A549 (cell line): Measurements from ENCODE around the gene DCTD. TPM values are rescaled to one million over a fixed set of nuclear protein-coding genes. Genes with fewer than 3 reads are reported as not detected.

Source experiments
- ATAC-seq, 2 experiments: fragments of 200-7000 bp in 1 of 2; fragments of >200 bp in 1 of 2; cut with Nextera tagmentation in 1 of 2; cut with Tn5 transposase in 1 of 2; 3 replicates each; pipeline versions ENCODE4 v1.8.0 to v1.9.1; 2018 to 2020; ENCODE audit warnings: mild to moderate bottlenecking in 1 of 2, moderate library complexity in 1 of 2
- CTCF ChIA-PET: fragments of 300-600 bp; sonication (Branson Sonifier 250); formaldehyde crosslinking; extraction: SDS; loops from one replicate; lab custom pipeline; 2021; ENCODE audit warnings: antibody characterized with exemption, inconsistent platforms; lab: Yijun Ruan, JAX
- POLR2A ChIA-PET: fragments of 350-600 bp; formaldehyde crosslinking; extraction: SDS; loops from one replicate; lab custom pipeline; 2021; ENCODE audit warnings: antibody characterized with exemption, inconsistent platforms; lab: Yijun Ruan, JAX
- DNase-seq, 2 experiments: peaks; one replicate each; pipeline versions ENCODE4 v3.0.0 to v3.0.0-alpha.2; 2011 to 2016; ENCODE audit warnings: low read depth in 1 of 2, low spot score in 1 of 2
- FAIRE-seq: peaks from 2 replicates; lab custom pipeline; 2011; peaks lifted over from hg19 to GRCh38; lab: Jason Lieb, UNC
- H3K27ac ChIP-seq, 2 experiments: fragments of >200 bp; sonication (Bioruptor Twin); formaldehyde crosslinking; 3 replicates each; pipeline ENCODE4 v1.5.1; 2016 to 2017
- H3K4me1 ChIP-seq: fragments of >200 bp; sonication (Bioruptor Twin); formaldehyde crosslinking; 3 replicates; pipeline ENCODE4 v1.6.1; 2016
- H3K4me2 ChIP-seq: fragments of >200 bp; sonication (Bioruptor Twin); formaldehyde crosslinking; 3 replicates; pipeline ENCODE4 v1.6.1; 2016
- H3K4me3 ChIP-seq: fragments of >200 bp; sonication (Bioruptor Twin); formaldehyde crosslinking; 3 replicates; pipeline ENCODE4 v1.5.1; 2016
- H3K9me3 ChIP-seq: fragments of >200 bp; sonication (Bioruptor Twin); formaldehyde crosslinking; 3 replicates; pipeline ENCODE4 v1.6.1; 2016
- BCL3 ChIP-seq: fragments of >200 bp; sonication (Bioruptor Twin); formaldehyde crosslinking; IDR thresholded peaks from 3 replicates; pipeline ENCODE4 v1.6.1; 2016
- CBX8 ChIP-seq: fragments of 200-600 bp; sonication (generic); IDR thresholded peaks from 2 replicates; pipeline ENCODE4 v1.6.1; 2016
- CEBPB ChIP-seq, 2 experiments: fragments of >200 bp in 1 of 2; sonication (Bioruptor Twin) in 1 of 2; formaldehyde crosslinking in 1 of 2; IDR thresholded peaks; 2 replicates each; pipeline ENCODE4 v1.6.1; 2012 to 2016
- CTCF ChIP-seq: fragments of >200 bp; sonication (Bioruptor Twin); formaldehyde crosslinking; IDR thresholded peaks from 3 replicates; pipeline ENCODE4 v1.5.1; 2016
- EHF ChIP-seq: fragments of 250-450 bp; sonication (Bioruptor Pico); IDR thresholded peaks from 2 replicates; pipeline ENCODE4 v1.5.0; 2020; ENCODE audit warnings: mild to moderate bottlenecking
- ELK1 ChIP-seq: fragments of 150-350 bp; IDR thresholded peaks from 2 replicates; pipeline ENCODE4 v1.6.1; 2014; ENCODE audit warnings: low read depth, mild to moderate bottlenecking, low read length
- FOSB ChIP-seq: fragments of 250-450 bp; sonication (Bioruptor Pico); IDR thresholded peaks from 2 replicates; pipeline ENCODE4 v1.5.0; 2020; ENCODE audit warnings: mild to moderate bottlenecking, moderate library complexity
- HDAC2 ChIP-seq: fragments of 200-600 bp; sonication (generic); IDR thresholded peaks from 2 replicates; pipeline ENCODE4 v1.6.1; 2016
- JUNB ChIP-seq: fragments of >200 bp; sonication (Bioruptor Twin); formaldehyde crosslinking; IDR thresholded peaks from 2 replicates; pipeline ENCODE4 v1.6.1; 2016
- KDM1A ChIP-seq: fragments of 200-600 bp; sonication (generic); IDR thresholded peaks from 2 replicates; pipeline ENCODE4 v1.6.1; 2016; ENCODE audit warnings: low read depth, mild to moderate bottlenecking
- MAZ ChIP-seq: fragments of 150-350 bp; IDR thresholded peaks from 2 replicates; pipeline ENCODE4 v1.6.1; 2014; ENCODE audit warnings: antibody characterized with exemption, low read depth, low read length, borderline replicate concordance
- NPAS2 ChIP-seq: fragments of 250-450 bp; sonication (Bioruptor Pico); IDR thresholded peaks from 2 replicates; pipeline ENCODE4 v1.8.0; 2022; ENCODE audit warnings: mild to moderate bottlenecking, moderate library complexity, borderline replicate concordance
- POLR2AphosphoS2 ChIP-seq: conservative IDR thresholded peaks from 2 replicates; pipeline ENCODE4 v1.6.1; 2012; ENCODE audit warnings: low read length, improper control_type of control experiment, inconsistent platforms
- RCOR1 ChIP-seq: fragments of 150-350 bp; IDR thresholded peaks from 2 replicates; pipeline ENCODE4 v1.6.1; 2014; ENCODE audit warnings: antibody characterized with exemption, low read length, low read depth
- RNF2 ChIP-seq: fragments of 200-600 bp; sonication (generic); IDR thresholded peaks from 2 replicates; pipeline ENCODE4 v1.6.1; 2016; ENCODE audit warnings: low read depth, mild to moderate bottlenecking, antibody characterized with exemption, moderate library complexity, borderline replicate concordance
- SMC3 ChIP-seq: fragments of >200 bp; sonication (Bioruptor Twin); formaldehyde crosslinking; IDR thresholded peaks from 3 replicates; pipeline ENCODE4 v1.6.1; 2018; ENCODE audit warnings: inconsistent platforms
- ZC3H11A ChIP-seq: fragments of 450-650 bp; IDR thresholded peaks from 2 replicates; pipeline ENCODE4 v1.6.1; 2014; ENCODE audit warnings: antibody characterized with exemption, mild to moderate bottlenecking
- ZFP36 ChIP-seq: fragments of 450-650 bp; IDR thresholded peaks from 2 replicates; pipeline ENCODE4 v1.6.1; 2014; ENCODE audit warnings: borderline replicate concordance; ENCODE audit not compliant: partially characterized antibody
- ZSCAN20 ChIP-seq: fragments of 250-450 bp; sonication (Bioruptor Pico); IDR thresholded peaks from 2 replicates; pipeline ENCODE4 v1.8.0; 2022; ENCODE audit warnings: mild to moderate bottlenecking, moderate library complexity
- WGBS: methylation state at CpG from one replicate; pipeline ENCODE4 v1.1.6; 2017; ENCODE audit errors: missing lambda C conversion rate; 5-methylcytosine and 5-hydroxymethylcytosine counted together
- polyA plus RNA-seq, 4 experiments: library from polyadenylated mRNA; depleted of rRNA in 3 of 4; stranded (reverse); fragments of >200 nt; fragmentation: RNase III in 1 of 4; extraction: RNeasy Plus Mini Kit Qiagen cat#74134 plus additional on column Dnase treatment in 1 of 4; gene quantifications; 2 replicates in 3 of 4; 3 replicates in 1 of 4; pipeline ENCODE4 v1.2.3, GENCODE V29; 2011 to 2017
- TF ChIP-seq, protein P1 (sequence below): fragments of >200 bp; sonication (Bioruptor Twin); formaldehyde crosslinking; IDR thresholded peaks from 2 replicates; pipeline ENCODE4 v1.6.1; 2016

The DCTD gene
- polyA plus RNA-seq, 2 of the 4 experiments (the other 2 are of a cell fraction): 74.4 to 112 TPM

- TF ChIP-seq NPAS2 (CRISPR knock-in tag) (no peak), ELK1 (no peak), CBX8 (no peak), ZFP36 (no peak), RCOR1 (no peak), CTCF (no peak), JUNB (no peak)
- WGBS: 95% methylated on average over 9 of the region's 19 CpGs
- no peak for ATAC-seq
- no peaks in the 10 kb centered on the region for H3K9me3 ChIP-seq
- no peak for DNase-seq
- no peak overlapping the region for H3K4me2 ChIP-seq
- CTCF ChIA-PET: no interaction called here
- no peak overlapping the region for H3K27ac ChIP-seq
- POLR2A ChIA-PET: no interaction called here
- 0 out of 3 replicates have a peak, but pooled peaks cover 3% of the 10 kb centered on the region for H3K4me1 ChIP-seq
- FAIRE-seq: no peak
- no peak overlapping the region for H3K4me3 ChIP-seq
Observed at GRCh38 chr4:182893474-182894080, 23.6 kb downstream of the DCTD start.

DNA sequence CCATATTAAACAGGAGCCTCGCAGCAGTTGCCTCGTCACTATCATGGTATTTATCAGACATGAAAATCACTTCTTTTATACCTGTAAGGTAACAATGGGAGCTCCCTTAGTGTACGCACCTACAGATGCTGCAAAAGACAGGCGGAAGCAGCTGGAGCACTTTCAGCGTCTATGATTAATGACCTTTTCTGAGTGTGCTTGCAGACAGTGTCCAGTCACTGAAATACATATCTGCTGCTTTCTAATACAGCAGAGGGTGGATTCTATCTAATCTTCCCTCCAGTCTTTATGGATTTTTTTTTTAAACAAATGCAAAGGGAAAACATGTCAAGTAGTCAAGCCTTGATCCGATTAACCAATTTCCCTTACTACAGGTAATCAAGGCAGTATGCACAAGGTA is 24.1 kb downstream of the DCTD start:
- no peak for ATAC-seq
- ChIA-PET CTCF (no interaction called here), POLR2A (no interaction called here)
- H3K4me2 ChIP-seq: no peak overlapping the region
- 93% methylated on average over 6 of the region's 6 CpGs for WGBS
- H3K27ac ChIP-seq: no peak overlapping the region
- H3K4me1 ChIP-seq: 0 out of 3 replicates have a peak, but pooled peaks cover 3% of the 10 kb centered on the region
- DNase-seq: no peak
- H3K9me3 ChIP-seq: no peaks in the 10 kb centered on the region
- no peak for TF ChIP-seq ZFP36
- no peak for TF ChIP-seq MAZ
- no peak for TF ChIP-seq RNF2
- no peak for TF ChIP-seq SMC3
- no peak for TF ChIP-seq POLR2AphosphoS2
- no peak for TF ChIP-seq ELK1
- no peak for TF ChIP-seq CTCF
- no peak for TF ChIP-seq EHF
- TF ChIP-seq ZC3H11A: no peak
- TF ChIP-seq ZSCAN20 (CRISPR knock-in tag): no peak
- TF ChIP-seq FOSB (CRISPR knock-in tag): no peak
- TF ChIP-seq BCL3: no peak
- no peak for TF ChIP-seq KDM1A
- TF ChIP-seq, protein P1, sequence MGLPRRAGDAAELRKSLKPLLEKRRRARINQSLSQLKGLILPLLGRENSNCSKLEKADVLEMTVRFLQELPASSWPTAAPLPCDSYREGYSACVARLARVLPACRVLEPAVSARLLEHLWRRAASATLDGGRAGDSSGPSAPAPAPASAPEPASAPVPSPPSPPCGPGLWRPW: no peak
- TF ChIP-seq CEBPB (IDR thresholded peaks at IDR 0.05): no peak
- TF ChIP-seq HDAC2: no peak
- H3K4me3 ChIP-seq: no peak overlapping the region
- no peak for FAIRE-seq
